ENCODE data around the gene CRYBA2. TPM values are rescaled to one million over a fixed set of nuclear protein-coding genes. Genes with fewer than 3 reads are reported as not detected.

The CRYBA2 gene
- total and polyA plus RNA-seq, 11 donors = not detected

- TF ChIP-seq CTCF (IDR thresholded peaks at IDR 0.05) (no peak), POLR2A (IDR thresholded peaks at IDR 0.05) (no peak)
- Histone ChIP-seq H3K36me3 (no peaks in the 10 kb centered on the region), H3K27me3 (peaks cover 48 to 93% (median 86%) of the 10 kb centered on the region in 9 donors), H3K4me1 (peaks cover 0 to 29% (median 18%) of the 10 kb centered on the region in 12 donors), H3K4me3 (no peak overlapping the region), H3K9me3 (no peaks in the 10 kb centered on the region), H3K27ac (no peak overlapping the region)
- intact Hi-C loops (cut with DNase I) = no loop called here
- WGBS, 4 donors = 7 to 14% (median 8%) methylated on average over 6 to 26 of the region's 26 CpGs
- no peak for DNase-seq
- no peak for ATAC-seq
These were observed 7.9 kb upstream of the CRYBA2 start for GRCh38 chr2:219001100-219001576.

- 13 to 29% (median 15%) methylated on average over 6 to 8 of the region's 8 CpGs for WGBS, 4 donors
- H3K27ac ChIP-seq = no peak overlapping the region
- intact Hi-C loops (cut with DNase I) = no loop called here
- H3K9me3 ChIP-seq = no peaks in the 10 kb centered on the region
- TF ChIP-seq CTCF (IDR thresholded peaks at IDR 0.05) (no peak), POLR2A (IDR thresholded peaks at IDR 0.05) (no peak)
- H3K4me3 ChIP-seq = no peak overlapping the region
- H3K36me3 ChIP-seq = no peaks in the 10 kb centered on the region
- H3K27me3 ChIP-seq = peaks cover 44 to 93% (median 84%) of the 10 kb centered on the region in 9 donors
- no peak for DNase-seq
- no peak for ATAC-seq
- H3K4me1 ChIP-seq = peaks cover 0 to 34% (median 20%) of the 10 kb centered on the region in 12 donors
These were observed 7.3 kb upstream of the CRYBA2 start for GRCh38 chr2:219000569-219000960.

DNA sequence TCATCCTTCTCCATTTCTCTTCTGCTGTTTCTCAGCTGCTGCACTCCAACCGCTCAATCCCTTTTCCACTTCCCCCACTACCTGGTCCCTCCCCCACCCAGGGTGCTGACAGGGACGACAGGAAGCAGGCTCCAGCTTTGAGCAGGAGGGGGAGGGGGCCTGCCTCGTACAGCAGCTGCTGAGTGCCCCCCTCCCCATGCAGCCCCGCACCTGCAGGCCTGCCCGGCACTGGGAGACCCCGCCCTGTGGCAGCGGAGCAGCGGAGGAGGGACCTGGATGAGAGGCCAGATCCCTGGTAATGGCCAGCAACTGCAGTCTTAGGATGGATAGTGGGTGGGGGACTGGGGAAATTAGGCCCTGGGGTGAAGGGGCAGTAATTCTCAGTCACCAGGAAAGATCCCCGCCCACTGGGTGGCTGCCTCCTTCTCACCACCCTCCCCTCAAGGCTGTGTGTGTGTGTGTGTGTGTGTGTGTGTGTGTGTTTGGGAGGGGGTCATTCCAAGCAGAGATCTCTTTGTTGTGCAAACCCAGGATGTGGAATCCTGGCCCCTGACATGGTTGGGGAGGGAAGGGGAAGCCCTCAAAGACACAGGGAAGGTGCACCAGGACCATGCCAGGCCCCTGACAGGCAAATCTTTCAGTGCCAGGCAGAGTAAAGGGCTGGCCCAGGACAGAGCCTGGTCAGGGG, 6.8 kb upstream of the CRYBA2 start:
- ATAC-seq = no peak
- H3K4me3 ChIP-seq = no peak overlapping the region
- intact Hi-C loops (cut with DNase I) = loop anchor here in 3 of 10 donors (10.0 kb wide), 1 partner anchor 155 kb away; no protein-coding TSS in a partner anchor
- no peaks in the 10 kb centered on the region for H3K9me3 ChIP-seq
- peaks cover 40 to 93% (median 84%) of the 10 kb centered on the region in 9 donors for H3K27me3 ChIP-seq
- no peak overlapping the region for H3K27ac ChIP-seq
- no peak for DNase-seq
- peaks cover 0 to 36% (median 21%) of the 10 kb centered on the region in 12 donors for H3K4me1 ChIP-seq
- no peaks in the 10 kb centered on the region for H3K36me3 ChIP-seq
- 4 to 8% (median 6%) methylated on average over 7 to 9 of the region's 9 CpGs for WGBS, 4 donors
- TF ChIP-seq POLR2A (IDR thresholded peaks at IDR 0.05) (no peak), CTCF (IDR thresholded peaks at IDR 0.05) (no peak)

GRCh38 chr2:218999021-218999880, 6.0 kb upstream of the CRYBA2 start:
- Histone ChIP-seq H3K9me3 (no peaks in the 10 kb centered on the region), H3K4me3 (no peak overlapping the region), H3K4me1 (peaks cover 0 to 36% (median 21%) of the 10 kb centered on the region in 12 donors), H3K27me3 (peaks cover 47 to 93% (median 84%) of the 10 kb centered on the region in 9 donors), H3K27ac (no peak overlapping the region), H3K36me3 (no peaks in the 10 kb centered on the region)
- ATAC-seq (no peak), DNase-seq (no peak)
- no peak for TF ChIP-seq POLR2A (IDR thresholded peaks at IDR 0.05)
- no peak for TF ChIP-seq CTCF (IDR thresholded peaks at IDR 0.05)
- intact Hi-C loops (cut with DNase I) = loop anchor here in 3 of 10 donors (10.0 kb wide), 1 partner anchor 156 kb away; no protein-coding TSS in a partner anchor
- whole genome bisulfite sequencing, 4 donors = 33 to 44% (median 40%) methylated on average over 9 to 10 of the region's 10 CpGs
